Measurements from ENCODE around the gene SH3GLB1. TPM values are rescaled to one million over a fixed set of nuclear protein-coding genes. Genes with fewer than 3 reads are reported as not detected.

SH3GLB1 gene
- total RNA-seq, 1 experiment from 2014 or later: 45.1 TPM

DNA sequence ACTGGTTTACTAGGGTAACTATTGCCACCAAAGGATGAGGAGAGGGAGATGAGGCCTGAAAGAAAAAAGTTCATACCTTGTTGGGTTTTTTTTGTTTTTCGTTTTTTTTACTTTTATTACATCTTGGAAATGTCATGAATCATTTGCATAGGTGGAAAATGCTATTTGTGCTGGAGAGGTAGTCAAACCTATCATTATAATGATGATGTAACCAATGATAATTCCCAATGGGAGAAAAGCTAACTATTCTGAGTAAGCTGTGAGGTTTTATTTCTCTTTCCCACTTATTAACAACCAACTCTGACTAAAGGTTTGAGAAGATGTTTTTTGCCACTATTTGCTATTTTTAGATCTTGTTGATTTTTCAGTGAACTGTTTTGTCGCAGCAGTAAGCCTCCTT is 29.0 kb downstream of the SH3GLB1 start:
- DNase-seq (ENCODE audit: low read depth): no peak

DNA sequence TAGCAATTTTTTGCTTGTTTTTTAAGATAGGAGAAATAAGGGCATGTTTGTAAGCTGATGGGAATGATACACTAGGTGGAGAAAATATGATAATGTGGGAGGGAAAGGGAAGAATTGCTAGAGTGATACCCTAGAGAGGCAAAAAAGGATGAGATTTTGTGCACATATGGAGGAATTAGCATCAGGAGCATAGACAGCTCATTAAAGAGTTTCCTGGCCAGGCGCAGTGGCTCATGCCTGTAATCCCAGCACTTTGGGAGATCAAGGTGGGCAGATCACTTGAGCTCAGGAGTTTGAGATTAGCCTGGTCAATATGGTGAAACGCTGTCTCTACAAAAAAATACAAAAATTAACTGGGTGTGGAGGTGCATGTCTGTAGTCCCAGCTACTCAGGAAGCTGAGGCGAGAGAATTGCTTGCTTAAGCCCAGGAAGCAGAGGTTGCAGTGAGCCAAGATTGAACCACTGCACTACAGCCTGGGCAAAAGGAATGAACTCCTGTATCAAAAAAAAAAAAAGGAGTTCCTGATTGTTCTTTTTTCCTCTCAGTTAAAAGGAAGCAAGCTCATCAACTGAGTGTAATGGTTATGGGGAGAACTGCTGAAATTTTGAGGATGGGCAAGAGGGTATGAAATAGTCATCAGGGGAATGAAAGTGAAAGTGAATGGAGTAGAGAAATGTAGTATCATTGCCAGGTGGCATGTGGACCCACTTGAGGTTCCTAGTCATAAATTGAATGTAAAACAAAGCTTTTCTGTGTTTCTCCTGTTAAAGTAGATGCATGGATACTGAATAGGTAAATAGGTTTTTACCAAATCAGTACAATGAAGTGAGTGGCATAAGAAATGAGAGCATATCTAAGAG is 35.5 kb downstream of the SH3GLB1 start:
- DNase-seq (ENCODE audit: low read depth): no peak

DNA sequence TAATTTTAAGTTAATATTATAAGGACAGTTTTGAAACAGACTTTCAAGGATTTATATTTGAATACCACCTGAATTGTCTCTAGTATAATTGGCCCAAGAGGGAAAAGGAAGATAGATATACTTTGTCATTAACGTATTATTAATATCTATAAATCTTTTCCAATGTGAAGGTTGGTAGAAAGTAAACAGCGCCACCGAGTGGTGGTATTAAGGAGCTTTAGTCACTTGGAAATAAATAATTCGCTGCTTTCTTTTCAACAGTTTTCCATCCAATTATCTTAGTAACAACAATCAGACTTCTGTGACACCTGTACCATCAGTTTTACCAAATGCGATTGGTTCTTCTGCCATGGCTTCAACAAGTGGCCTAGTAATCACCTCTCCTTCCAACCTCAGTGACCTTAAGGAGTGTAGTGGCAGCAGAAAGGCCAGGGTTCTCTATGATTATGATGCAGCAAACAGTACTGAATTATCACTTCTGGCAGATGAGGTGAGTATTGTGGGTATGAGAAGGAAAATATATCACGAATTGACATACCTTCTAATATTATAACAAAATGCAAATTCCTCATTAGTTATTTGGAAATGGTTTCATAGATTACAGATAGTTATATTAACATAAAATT is 37.7 kb downstream of the SH3GLB1 start:
- DNase-seq (ENCODE audit: low read depth): peak; percentile 42

DNA sequence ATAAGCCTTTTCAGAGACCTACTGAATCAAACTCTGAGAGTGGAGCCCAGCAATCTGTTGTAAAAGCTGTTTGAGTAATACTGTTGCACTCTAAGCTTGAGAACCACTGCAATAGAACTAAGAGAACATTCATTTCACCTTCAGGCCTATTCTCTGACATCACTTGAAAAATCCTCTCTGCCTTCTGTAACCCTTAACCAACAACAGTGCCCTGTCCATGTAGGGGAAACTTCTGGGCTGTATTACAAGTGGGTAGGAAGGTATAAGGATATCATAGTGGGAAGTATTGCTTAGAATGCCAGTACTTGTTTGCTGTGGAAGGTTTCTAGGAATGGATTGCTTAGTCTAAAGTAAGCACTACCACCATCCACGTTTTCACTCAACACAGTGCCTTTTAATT is 42.9 kb downstream of the SH3GLB1 start:
- DNase-seq (ENCODE audit: low read depth): no peak

DNA sequence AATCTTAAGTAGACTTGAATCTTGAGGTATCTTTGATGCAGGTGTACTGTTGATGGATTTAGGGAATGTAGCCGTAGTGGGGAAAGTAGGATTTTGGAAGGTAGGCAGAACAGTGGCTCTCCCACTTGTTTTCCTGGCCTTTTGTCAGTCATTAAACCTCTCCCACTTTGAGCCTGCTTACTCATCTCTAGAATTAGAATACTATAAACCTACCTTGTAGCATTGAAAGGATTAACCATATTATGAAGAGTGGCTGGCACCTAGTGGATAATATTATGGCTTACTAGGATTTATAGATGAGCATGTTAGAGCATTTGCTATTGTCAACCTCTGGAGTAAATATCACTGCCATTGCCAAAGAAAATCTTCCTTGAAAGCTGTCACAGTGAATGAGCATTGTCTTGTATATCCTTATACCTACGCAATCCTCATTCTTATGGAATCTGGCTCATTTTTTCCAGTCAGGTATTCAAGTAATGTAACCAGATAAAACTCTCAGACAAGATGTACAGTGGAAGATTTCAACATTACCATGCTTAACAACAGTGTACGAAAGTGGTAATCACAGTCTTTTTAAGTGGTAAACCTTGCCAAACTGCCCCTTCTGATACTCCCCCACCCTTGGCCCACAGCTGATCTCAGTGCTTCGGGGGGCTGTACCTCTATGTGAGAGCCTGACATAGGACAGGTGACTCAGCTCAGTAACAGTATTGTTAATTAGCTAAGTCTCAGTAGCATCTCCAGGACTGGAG is 44.4 kb downstream of the SH3GLB1 start:
- no peak for DNase-seq (ENCODE audit: low read depth)

DNA sequence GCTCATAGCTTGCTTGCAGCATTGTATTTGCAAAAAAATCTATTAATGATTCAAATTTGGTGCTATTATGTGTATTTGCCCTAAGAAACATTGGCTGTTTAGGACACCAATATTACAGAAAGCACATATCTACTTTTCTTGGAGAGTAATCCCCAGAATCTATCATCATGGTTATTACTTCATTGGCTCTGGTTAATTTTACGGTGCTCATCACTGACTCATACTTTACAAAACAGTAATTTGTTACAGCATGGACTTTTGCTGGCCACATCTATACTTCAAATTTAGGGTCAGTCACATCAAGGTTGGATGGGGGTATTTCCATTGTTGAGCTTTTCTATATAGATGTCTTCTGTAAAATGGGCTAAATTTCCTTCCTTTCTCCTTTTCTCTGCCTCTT is 45.7 kb downstream of the SH3GLB1 start:
- DNase-seq (ENCODE audit: low read depth): no peak

DNA sequence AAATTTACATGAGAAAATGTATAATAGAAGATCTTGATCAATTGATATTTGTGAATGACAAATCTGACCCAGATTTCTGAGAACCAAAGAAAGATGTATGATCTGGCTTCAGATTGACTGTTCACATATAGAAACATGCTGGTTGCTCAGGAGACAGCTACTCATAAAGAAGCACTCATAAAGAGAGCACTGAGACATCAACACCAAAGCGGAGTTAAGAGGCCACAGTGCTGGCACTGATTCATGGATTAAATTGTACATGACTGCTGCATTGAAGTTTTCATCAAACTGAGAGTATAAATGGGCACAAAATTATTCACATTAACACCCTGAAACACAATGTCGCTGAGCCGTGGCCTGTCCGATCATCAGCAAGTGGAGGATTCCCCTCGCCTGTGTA is 46.2 kb downstream of the SH3GLB1 start:
- no peak for DNase-seq (ENCODE audit: low read depth)

DNA sequence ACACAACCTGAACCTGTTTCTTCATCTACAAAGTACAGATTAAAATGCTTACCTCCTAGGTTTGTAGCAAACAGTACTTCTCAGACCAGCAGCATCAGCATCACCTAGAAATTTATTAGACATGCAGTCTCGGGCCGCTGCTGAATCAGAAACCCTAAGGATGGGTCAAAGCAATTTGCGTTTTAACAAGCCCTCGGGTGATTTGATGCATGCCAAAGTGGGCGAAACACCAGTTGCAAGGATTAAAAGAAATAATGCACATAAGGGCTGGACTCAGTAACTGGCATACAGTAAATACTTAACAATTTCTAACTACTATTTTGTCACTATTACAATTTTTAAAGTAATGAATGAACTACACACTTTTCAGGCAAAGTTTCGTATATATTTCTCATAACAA is 47.5 kb downstream of the SH3GLB1 start:
- no peak for DNase-seq (ENCODE audit: low read depth)

DNA sequence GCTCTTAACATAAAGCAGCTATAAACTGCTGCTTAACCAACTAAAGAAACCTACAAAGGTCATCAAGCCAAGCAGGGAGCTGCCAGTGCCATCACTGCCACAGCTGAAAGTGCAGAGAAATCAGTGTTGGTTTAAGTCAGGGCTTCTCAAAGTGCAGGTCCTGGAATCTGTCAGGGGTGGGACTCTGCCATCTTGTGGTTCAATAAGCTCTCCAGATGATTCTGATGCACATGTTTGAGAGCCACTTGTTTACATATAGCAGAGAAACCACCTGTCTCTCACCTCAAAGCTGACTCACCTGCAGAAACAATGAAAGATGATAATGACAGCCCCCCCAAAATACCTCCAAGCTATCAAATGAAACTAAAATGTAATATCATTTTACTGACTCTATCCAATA is 49.3 kb downstream of the SH3GLB1 start:
- peak; percentile 31 for DNase-seq (ENCODE audit: low read depth)

DNA sequence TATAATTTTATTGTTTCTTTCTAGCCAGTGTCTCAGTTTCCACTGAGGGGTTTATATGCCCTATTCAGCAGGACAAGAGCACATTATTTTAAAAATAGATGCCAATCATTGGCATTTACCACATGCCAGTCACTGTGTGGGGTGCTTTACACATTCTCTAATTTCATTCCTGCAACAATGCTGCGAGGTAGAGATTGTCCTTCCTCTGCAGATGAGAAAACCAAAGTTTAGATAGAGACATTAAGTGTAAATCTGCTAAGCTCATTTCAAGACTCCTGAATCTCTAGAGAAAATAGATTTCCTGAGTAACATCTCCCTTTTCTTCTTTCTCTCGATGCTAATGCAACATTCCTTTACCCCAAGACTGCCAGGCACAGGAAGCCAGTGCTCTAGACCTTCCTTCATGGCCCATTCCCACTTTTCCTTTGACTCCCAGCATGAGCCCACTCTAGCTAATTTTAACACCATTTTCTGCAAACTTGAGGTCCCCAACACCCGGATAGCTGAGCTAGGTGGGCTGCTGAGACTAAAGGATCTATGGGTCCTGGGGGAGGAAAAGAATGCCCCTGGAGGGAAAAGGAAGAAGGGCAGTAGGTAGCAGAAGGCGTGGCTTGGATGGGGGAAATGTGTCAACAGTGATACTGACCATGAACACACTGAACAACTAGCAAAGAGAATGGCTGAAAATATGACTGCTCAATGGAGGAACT is 50.0 kb downstream of the SH3GLB1 start:
- DNase-seq (ENCODE audit: low read depth): no peak

DNA sequence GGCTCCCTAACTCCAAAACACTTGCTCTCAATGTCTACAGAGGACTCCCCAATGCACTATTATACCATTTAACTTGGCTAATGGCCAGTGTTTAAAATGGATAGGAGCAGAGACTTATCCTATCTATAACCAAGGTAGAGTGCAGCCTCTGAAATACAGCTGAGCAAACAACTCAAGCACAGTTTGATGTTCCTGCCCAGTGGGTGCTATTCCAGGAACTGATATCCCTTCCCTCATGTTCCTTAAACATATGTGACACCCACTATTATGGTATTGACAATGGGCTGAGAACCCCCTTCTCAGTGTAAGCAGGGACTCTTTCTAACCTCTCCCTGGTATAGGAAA is 51.7 kb downstream of the SH3GLB1 start:
- DNase-seq (ENCODE audit: low read depth): no peak

DNA sequence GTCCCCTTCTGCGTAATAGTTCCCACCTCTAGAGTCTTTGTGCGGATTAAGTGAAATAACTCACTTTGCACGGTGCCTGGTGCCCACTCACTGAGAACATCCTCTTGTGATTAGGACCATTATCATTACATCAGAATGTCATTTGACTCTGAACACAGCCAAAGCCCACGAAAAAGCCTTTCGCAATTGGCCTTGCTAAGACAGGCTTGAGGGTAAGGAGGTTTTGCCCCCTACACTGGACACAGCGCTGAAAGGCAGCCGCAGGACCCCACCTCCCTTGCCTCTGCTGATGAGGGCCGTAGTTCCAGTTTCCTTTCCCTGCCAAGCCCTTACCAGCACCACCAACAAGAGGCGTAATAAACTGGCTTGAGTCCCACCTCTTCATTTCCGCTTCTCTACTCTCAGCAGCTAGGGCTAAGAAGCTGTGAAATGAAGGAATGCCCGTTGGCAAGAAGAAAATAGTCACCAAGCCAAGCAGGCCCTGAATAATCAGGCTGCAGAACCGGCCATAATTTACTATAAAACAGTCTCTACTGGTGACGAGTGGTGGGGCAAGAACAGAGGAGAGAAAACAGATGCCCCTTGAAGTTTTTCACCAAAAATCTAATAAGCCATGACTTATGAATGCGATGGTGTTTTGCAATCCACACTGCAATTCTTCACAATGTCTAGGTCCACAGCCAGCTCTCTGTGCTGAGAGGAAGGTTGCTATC is 53.1 kb downstream of the SH3GLB1 start:
- DNase-seq (ENCODE audit: low read depth): peak; percentile 69

DNA sequence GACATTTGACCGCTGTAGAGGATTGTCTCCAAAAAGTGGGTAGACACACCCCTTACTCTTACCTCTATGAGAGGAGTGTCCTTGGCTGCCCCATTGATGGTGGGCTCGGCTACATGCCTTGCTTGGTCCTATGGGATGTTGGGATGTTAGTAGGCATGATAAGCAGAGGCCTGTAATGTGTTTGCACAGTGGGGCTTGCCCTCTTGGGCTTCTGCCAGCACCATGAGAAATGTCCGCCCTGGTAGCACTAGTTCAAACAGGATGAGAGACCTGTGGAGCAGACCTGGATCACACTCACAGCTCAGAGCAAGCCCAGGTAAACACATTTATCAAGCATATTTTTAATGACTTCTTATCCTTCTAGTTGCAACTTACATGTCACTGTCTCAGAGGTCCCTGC is 54.2 kb downstream of the SH3GLB1 start:
- DNase-seq (ENCODE audit: low read depth): no peak

DNA sequence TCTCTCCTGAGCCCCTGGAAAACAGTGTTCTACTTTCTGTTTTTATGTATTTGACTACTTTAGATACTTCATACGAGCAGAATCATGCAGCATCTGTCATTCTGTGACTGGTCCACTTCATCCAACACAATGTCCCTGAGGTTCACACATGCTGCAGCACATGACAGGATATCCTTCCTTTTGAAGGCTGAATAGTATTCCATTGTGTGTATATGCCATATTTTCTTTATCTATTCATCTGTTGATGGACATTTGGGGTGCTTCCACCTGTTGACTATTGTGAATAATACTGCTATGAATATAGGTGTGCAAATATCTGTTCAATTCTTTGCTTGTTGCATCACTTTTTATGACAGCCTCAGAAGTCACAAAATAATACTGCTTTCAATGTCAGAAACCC is 55.8 kb downstream of the SH3GLB1 start:
- no peak for DNase-seq (ENCODE audit: low read depth)

DNA sequence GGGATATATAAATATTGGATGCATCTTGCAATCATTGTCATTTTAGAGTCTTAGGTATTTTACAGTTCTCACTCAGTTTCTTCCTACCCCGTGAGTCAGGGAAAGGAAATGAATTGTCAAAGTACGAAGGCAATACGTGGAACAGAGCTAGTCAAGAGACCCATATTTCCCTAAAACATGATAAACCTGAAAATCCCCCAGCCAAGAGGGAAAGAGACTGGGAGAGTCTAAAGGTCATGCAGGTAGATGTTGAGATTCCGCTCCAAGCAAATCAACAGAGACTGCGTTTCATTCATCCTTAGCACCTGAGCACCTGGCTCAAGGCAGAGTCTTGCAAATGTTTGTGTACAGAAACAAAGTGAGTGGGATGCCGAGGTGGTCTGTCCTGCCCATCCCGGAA is 58.0 kb downstream of the SH3GLB1 start:
- DNase-seq (ENCODE audit: low read depth): no peak

DNA sequence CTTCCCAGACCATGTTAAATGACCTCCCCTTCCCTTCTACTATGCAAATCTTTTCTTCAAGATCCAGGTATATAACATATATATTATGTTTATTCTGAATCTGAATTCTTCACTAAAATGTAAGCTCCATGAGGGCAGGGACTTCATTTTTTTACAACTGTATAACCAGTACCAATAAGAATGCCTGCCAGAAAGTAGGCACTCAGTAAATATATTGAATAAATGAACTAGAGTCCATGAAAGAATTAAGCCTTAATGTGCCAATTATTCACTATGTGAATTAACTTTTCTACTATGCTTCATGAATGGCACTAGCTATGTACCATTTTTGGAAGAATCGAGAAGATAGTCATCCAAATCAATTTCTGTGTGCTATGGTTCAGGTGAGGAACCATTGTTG is 60.1 kb downstream of the SH3GLB1 start:
- DNase-seq (ENCODE audit: low read depth): no peak

DNA sequence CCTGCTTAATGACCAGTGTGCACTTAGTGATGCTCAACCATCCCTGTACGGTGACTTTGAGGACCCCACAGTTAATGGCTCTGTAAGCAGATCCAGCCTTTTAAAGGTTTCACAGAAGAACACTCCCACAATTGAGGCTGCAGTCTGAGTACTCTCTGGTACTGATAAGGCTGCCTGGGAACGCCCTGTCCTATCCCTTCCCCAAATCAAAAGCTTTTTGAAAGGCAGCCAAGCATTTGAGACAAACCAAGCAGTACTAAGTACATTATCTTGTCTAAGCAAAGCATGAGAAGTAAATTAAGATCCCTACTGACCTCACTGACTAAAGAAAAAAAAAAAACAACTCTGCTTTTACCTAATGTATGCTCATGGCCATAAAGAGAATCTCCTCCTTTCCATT is 60.7 kb downstream of the SH3GLB1 start:
- DNase-seq (ENCODE audit: low read depth): no peak

DNA sequence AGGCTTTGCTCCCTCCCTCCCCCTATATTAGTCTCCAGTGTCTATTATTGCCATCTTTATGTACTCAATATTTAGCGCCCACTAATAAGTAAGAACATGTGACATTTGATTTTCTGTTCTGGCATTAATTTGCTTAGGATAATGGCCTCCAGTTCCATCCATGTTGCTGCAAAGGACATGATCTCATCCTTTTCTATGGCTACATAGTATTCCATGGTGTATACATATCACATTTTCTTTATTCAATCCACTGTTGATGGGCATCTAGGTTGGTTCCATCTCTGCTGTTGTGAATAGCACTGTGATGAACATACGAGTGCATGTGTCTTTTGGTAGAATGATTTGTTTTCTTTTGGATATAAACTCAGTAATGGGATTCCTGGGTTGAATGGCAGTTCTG is 61.3 kb downstream of the SH3GLB1 start:
- DNase-seq (ENCODE audit: low read depth): no peak

DNA sequence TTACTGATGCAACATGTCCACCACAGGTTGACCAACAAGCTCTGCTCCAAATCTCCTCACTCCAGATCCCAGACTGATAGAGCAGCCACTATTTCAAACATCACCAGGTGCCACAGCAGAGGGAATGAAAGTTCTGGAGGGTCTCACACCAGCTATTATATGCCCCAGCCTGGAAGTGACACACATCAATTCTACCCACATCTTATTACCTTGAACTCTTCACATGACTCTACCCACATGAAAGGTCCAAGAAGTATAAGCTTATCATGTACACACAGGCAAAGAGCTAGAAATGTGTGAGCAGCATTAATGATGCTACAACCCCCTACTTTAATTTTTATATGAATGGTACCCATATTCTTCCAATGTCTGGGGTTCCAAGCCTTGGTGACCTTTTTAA is 64.2 kb downstream of the SH3GLB1 start:
- no peak for DNase-seq (ENCODE audit: low read depth)

DNA sequence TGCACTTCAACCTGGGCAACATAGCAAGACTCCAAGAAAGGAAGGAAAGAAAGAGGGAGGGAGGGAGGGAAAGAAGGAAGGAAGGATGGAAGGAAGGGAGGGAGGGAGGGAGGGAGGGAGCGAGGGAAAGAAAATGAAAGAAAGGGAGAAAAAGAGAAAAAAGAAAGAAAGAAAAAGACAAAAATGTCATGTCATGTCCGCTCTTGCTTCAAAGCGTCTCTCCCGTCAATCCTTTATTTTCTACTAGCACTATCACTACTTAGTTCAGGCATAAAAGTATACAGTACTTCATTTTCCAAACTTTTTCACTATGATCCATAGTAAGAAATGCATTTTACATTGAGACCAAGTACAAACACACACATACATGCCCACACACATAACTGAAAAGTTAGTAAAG is 64.7 kb downstream of the SH3GLB1 start:
- DNase-seq (ENCODE audit: low read depth): no peak

Data from Daoy (cell line).